Esophagus muscularis mucosa (tissue), 3 donors: ENCODE measurements around the gene KLKB1.

Experiments used
- POLR2A ChIP-seq: fragments of 450-650 bp; IDR thresholded peaks from one replicate; pipeline ENCODE4 v1.6.1; 2017; ENCODE audit warnings: antibody characterized with exemption, moderate library complexity, mild to moderate bottlenecking, low read depth
- POLR2AphosphoS5 ChIP-seq, 2 donors: sonication (generic); formaldehyde crosslinking; IDR thresholded peaks; one replicate each; pipeline ENCODE4 v1.6.1; 2017; ENCODE audit warnings: antibody characterized with exemption in 2 of 2
- TF ChIP-seq, protein P1 (sequence below), 3 experiments: fragments of 200-600 bp in 2 of 3; fragments of 450-650 bp in 1 of 3; sonication (generic) in 2 of 3; IDR thresholded peaks; one replicate each; pipeline ENCODE4 v1.5.1; 2017 to 2019; ENCODE audit warnings: antibody characterized with exemption in 3 of 3, mild to moderate bottlenecking in 2 of 3, moderate library complexity in 1 of 3

DNA sequence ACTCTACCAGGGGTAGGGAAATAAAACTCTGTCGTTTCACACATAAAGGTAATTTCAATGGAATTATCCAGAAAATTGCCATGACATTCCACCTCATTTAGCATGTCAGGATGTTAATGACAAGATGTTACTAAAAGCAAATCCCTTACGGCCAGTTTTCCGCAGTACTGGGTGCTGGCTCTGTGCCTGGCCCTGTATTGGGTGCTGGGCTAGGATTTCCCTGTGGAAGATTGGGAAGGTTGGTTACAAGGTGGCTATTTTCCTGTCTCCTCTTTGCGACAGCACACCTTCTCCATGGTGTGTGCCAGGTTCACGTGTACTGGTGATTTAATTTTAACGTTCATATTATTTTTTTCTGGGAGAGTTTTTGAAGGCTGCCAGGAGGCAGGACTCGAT is 13.1 kb downstream of the KLKB1 start:
- TF ChIP-seq, protein P1, sequence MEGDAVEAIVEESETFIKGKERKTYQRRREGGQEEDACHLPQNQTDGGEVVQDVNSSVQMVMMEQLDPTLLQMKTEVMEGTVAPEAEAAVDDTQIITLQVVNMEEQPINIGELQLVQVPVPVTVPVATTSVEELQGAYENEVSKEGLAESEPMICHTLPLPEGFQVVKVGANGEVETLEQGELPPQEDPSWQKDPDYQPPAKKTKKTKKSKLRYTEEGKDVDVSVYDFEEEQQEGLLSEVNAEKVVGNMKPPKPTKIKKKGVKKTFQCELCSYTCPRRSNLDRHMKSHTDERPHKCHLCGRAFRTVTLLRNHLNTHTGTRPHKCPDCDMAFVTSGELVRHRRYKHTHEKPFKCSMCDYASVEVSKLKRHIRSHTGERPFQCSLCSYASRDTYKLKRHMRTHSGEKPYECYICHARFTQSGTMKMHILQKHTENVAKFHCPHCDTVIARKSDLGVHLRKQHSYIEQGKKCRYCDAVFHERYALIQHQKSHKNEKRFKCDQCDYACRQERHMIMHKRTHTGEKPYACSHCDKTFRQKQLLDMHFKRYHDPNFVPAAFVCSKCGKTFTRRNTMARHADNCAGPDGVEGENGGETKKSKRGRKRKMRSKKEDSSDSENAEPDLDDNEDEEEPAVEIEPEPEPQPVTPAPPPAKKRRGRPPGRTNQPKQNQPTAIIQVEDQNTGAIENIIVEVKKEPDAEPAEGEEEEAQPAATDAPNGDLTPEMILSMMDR (IDR thresholded peaks at IDR 0.05), result no peak
- TF ChIP-seq POLR2A (no peak), POLR2AphosphoS5 (IDR thresholded peaks at IDR 0.05) (no peak)
